ENCODE results near the gene ARL5B. TPM values are rescaled to one million over a fixed set of nuclear protein-coding genes. Genes with fewer than 3 reads are reported as not detected.

Gene ARL5B
- total and polyA plus RNA-seq, 2 of the 8 experiments (the other 6 are each of a cell fraction or from before 2014, with no cell fraction given) = 8.4 to 52.1 TPM

- Histone ChIP-seq H3K23ac (ENCODE audit: insufficient read length) (no peak overlapping the region), H2BK20ac (ENCODE audit: low read length) (no peak overlapping the region), H3K14ac (ENCODE audit: insufficient read length) (no peak overlapping the region), H2AFZ (ENCODE audit: low read length) (no peak overlapping the region), H3K56ac (replicated peaks; ENCODE audit: insufficient read length, low read depth, low read length) (no peak overlapping the region), H2BK5ac (ENCODE audit: low read depth, low read length) (no peak overlapping the region), H3K36me3 (ENCODE audit: control insufficient read depth in 2 of 4, insufficient read depth in 4 of 4, low read length in 3 of 4) (no peaks in the 10 kb centered on the region), H4K8ac (ENCODE audit: extremely low read depth, insufficient read depth, low read length) (no peak overlapping the region), H2BK15ac (ENCODE audit: low read length) (no peak overlapping the region), H4K91ac (replicated peaks; ENCODE audit: insufficient read length, low read length) (no peak overlapping the region), H2BK120ac (replicated peaks; ENCODE audit: low read depth, low read length) (no peak overlapping the region), H3K4me3 (ENCODE audit: extremely low read depth in 1 of 4, insufficient read depth in 2 of 4, low read depth in 3 of 4, low read length in 4 of 4) (no peak overlapping the region), H3K18ac (ENCODE audit: extremely low read depth, low read length) (no peak overlapping the region), H3K79me1 (ENCODE audit: low read depth, low read length) (no peaks in the 10 kb centered on the region), H4K20me1 (replicated peaks in 1 of 2; ENCODE audit: control insufficient read depth in 1 of 2, insufficient read depth in 2 of 2, low read length in 2 of 2) (no peaks in the 10 kb centered on the region), H4K5ac (ENCODE audit: insufficient read length, low read depth, low read length) (no peak overlapping the region), H3K23me2 (ENCODE audit: low read depth, low read length) (no peaks in the 10 kb centered on the region), H3K4me2 (ENCODE audit: insufficient read depth in 1 of 2, low read depth in 2 of 2, low read length in 2 of 2) (no peak overlapping the region), H3K27me3 (replicated peaks in 1 of 4; ENCODE audit: control insufficient read depth in 3 of 4, extremely low read depth in 1 of 4, insufficient read depth in 3 of 4, low read length in 3 of 4) (no peaks in the 10 kb centered on the region), H3K9ac (replicated peaks in 1 of 4; ENCODE audit: extremely low read depth in 1 of 4, low read depth in 3 of 4, low read length in 3 of 4) (no peak overlapping the region), H2AK5ac (ENCODE audit: low read depth, low read length) (no peak overlapping the region), H3K79me2 (ENCODE audit: control insufficient read depth in 1 of 2, insufficient read depth in 2 of 2, low read length in 2 of 2) (no peaks in the 10 kb centered on the region), H3K9me3 (ENCODE audit: insufficient read depth in 2 of 2, low read depth in 1 of 2, low read length in 1 of 2) (no peaks in the 10 kb centered on the region), H3K4me1 (replicated peaks in 1 of 4; ENCODE audit: control insufficient read depth in 3 of 4, insufficient read depth in 4 of 4, low read length in 3 of 4) (0 out of 7 replicates have a peak, but pooled peaks cover 0 to 2% (median under 1%) of the 10 kb centered on the region in 4 experiments), H3K27ac (ENCODE audit: low read depth, low read length) (no peak overlapping the region), H3K4ac (replicated peaks; ENCODE audit: insufficient read length, low read depth, low read length) (no peak overlapping the region), H2BK12ac (ENCODE audit: low read depth, low read length) (no peak overlapping the region)
- TF ChIP-seq CEBPB (IDR thresholded peaks at IDR 0.05; ENCODE audit: low read depth, low read length) = no peak
- TF ChIP-seq EGR1 (IDR thresholded peaks at IDR 0.05; ENCODE audit: borderline replicate concordance, low read depth, low read length) = no peak
- TF ChIP-seq, protein P1, sequence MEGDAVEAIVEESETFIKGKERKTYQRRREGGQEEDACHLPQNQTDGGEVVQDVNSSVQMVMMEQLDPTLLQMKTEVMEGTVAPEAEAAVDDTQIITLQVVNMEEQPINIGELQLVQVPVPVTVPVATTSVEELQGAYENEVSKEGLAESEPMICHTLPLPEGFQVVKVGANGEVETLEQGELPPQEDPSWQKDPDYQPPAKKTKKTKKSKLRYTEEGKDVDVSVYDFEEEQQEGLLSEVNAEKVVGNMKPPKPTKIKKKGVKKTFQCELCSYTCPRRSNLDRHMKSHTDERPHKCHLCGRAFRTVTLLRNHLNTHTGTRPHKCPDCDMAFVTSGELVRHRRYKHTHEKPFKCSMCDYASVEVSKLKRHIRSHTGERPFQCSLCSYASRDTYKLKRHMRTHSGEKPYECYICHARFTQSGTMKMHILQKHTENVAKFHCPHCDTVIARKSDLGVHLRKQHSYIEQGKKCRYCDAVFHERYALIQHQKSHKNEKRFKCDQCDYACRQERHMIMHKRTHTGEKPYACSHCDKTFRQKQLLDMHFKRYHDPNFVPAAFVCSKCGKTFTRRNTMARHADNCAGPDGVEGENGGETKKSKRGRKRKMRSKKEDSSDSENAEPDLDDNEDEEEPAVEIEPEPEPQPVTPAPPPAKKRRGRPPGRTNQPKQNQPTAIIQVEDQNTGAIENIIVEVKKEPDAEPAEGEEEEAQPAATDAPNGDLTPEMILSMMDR (IDR thresholded peaks at IDR 0.05; ENCODE audit: control extremely low read depth in 1 of 3, insufficient read depth in 1 of 3, low read depth in 1 of 3, low read length in 3 of 3) = peak in 1 of 3 experiments; percentile 7; a peak in 1 of 4 replicates
- no peak for TF ChIP-seq HDAC2 (IDR thresholded peaks at IDR 0.05; ENCODE audit: borderline replicate concordance in 1 of 2, low read depth in 2 of 2, low read length in 2 of 2)
- peak; percentile 55 to 65 for TF ChIP-seq RAD21 (IDR thresholded peaks at IDR 0.05 in 1 of 2, conservative IDR thresholded peaks at IDR 0.05 in 1 of 2; ENCODE audit: low read depth in 2 of 2, low read length in 2 of 2)
- no peak for TF ChIP-seq CBX5 (IDR thresholded peaks at IDR 0.05; ENCODE audit: low read depth, low read length)
- ChIA-PET POLR2A (ENCODE audit: partially characterized antibody) (interaction anchor here (1.3 kb wide), 1 partner anchor 11 kb away, joined by 3 read pairs; no protein-coding TSS in a partner anchor), CTCF (ENCODE audit: partially characterized antibody) (interaction anchor here (1.0 to 1.3 kb wide), 2 partner anchors 24 to 480 kb away, joined by 3 read pairs; no protein-coding TSS in a partner anchor)
- no peak for FAIRE-seq
- WGBS, 2 experiments (ENCODE audit: extremely low coverage in 1 of 2, insufficient coverage in 1 of 2, insufficient read length in 1 of 2, insufficient replicate concordance in 2 of 2, low coverage in 1 of 2, low lambda C conversion rate in 2 of 2, missing lambda C conversion rate in 1 of 2) = 62% methylated on average over 3 of the region's 3 CpGs; no CpG with 5 or more reads in 1 of the 2 experiments
- no peak for DNase-seq (ENCODE audit: low read depth in 1 of 2, low spot score in 2 of 2)
These were observed 30.3 kb downstream of the ARL5B start for GRCh38 chr10:18689498-18689897.

All from H1 (cell line).